Upper lobe of left lung (tissue), 6 donors: ENCODE measurements around the gene TMPRSS9. TPM values are rescaled to one million over a fixed set of nuclear protein-coding genes. Genes with fewer than 3 reads are reported as not detected.

Experiments used
- ATAC-seq, 2 donors: fragments of 200-7000 bp; cut with Tn5 transposase; one replicate each; pipeline ENCODE4 v1.9.1; 2022; ENCODE audit warnings: mild to moderate bottlenecking in 2 of 2, moderate library complexity in 2 of 2; ENCODE audit not compliant: low FRiP score in 2 of 2
- DNase-seq, 2 donors: peaks; one replicate each; pipeline ENCODE4 v3.0.0-alpha.2; 2019 to 2020
- H3K27ac ChIP-seq, 4 donors: fragments of 200-600 bp; sonication (generic); one replicate each; pipeline ENCODE4 v1.5.1; 2016 to 2019
- H3K27me3 ChIP-seq, 4 donors: fragments of 200-600 bp; sonication (generic); one replicate each; pipeline ENCODE4 v1.5.1; 2017 to 2019
- H3K36me3 ChIP-seq, 4 donors: fragments of 200-600 bp; sonication (generic); one replicate each; pipeline ENCODE4 v1.5.1; 2016 to 2019
- H3K4me1 ChIP-seq, 4 donors: fragments of 200-600 bp; sonication (generic); one replicate each; pipeline ENCODE4 v1.5.1; 2018 to 2019
- H3K4me3 ChIP-seq, 4 donors: fragments of 200-600 bp; sonication (generic); one replicate each; pipeline ENCODE4 v1.5.1; 2017 to 2019; ENCODE audit warnings: mild to moderate bottlenecking in 2 of 4, moderate library complexity in 1 of 4
- H3K9me3 ChIP-seq, 4 donors: fragments of 200-600 bp; sonication (generic); one replicate each; pipeline ENCODE4 v1.5.1; 2018 to 2019
- CTCF ChIP-seq, 6 experiments: fragments of 450-650 bp in 4 of 6; fragments of 200-600 bp in 2 of 6; sonication (generic) in 2 of 6; IDR thresholded peaks; one replicate each; pipeline ENCODE4 v1.5.1; 2016 to 2019; ENCODE audit warnings: antibody characterized with exemption in 6 of 6
- EP300 ChIP-seq, 4 donors: sonication (generic); formaldehyde crosslinking; IDR thresholded peaks; one replicate each; pipeline ENCODE4 v1.5.1; 2017; ENCODE audit warnings: antibody characterized with exemption in 4 of 4, control low read depth in 2 of 4
- POLR2A ChIP-seq, 4 donors: fragments of 450-650 bp; IDR thresholded peaks; one replicate each; pipeline ENCODE4 v1.5.1; 2016 to 2017; ENCODE audit warnings: antibody characterized with exemption in 4 of 4, mild to moderate bottlenecking in 2 of 4
- POLR2AphosphoS5 ChIP-seq, 2 donors: sonication (generic); formaldehyde crosslinking; IDR thresholded peaks; one replicate each; pipeline ENCODE4 v1.5.1; 2017; ENCODE audit warnings: antibody characterized with exemption in 2 of 2
- WGBS, 2 donors: methylation state at CpG; one replicate each; pipeline ENCODE4 v1.1.5; 2017 to 2018; 5-methylcytosine and 5-hydroxymethylcytosine counted together
- total RNA-seq, 6 donors: library from RNA; depleted of rRNA in 4 of 6; stranded (reverse); fragments of >200 nt in 4 of 6; gene quantifications; one replicate each; pipeline versions ENCODE4 v1.1.0 to v1.2.1, GENCODE V29; 2016 to 2021
- donor health status: DM: no; HTN: no; CAD: no; lungs with moderate emphysema.
- donor health status: DM: no; HTN: yes; CAD: no; lungs with severe emphysema.

The TMPRSS9 gene
- total RNA-seq, 6 donors from 2014 or later: 0.14 to 0.55 (median 0.26) TPM; not detected in 2

GRCh38 chr19:2338055-2338615, 21.9 kb upstream of the TMPRSS9 start:
- no peaks in the 10 kb centered on the region for H3K9me3 ChIP-seq
- H3K4me1 ChIP-seq: peaks cover 0 to 11% (median 5%) of the 10 kb centered on the region in 4 donors
- H3K27me3 ChIP-seq: no peaks in the 10 kb centered on the region
- TF ChIP-seq POLR2AphosphoS5 (IDR thresholded peaks at IDR 0.05) (no peak), EP300 (IDR thresholded peaks at IDR 0.05) (no peak), POLR2A (IDR thresholded peaks at IDR 0.05) (no peak), CTCF (IDR thresholded peaks at IDR 0.05) (no peak)
- ATAC-seq (no peak), DNase-seq (peak in 1 of 2 donors; percentile 71)
- 95 to 100% methylated on average over 3 to 21 of the region's 21 CpGs for WGBS, 2 donors
- no peak overlapping the region for H3K27ac ChIP-seq
- no peak overlapping the region for H3K4me3 ChIP-seq
- H3K36me3 ChIP-seq: peaks cover 0 to 52% (median 26%) of the 10 kb centered on the region in 4 donors

GRCh38 chr19:2338751-2339643, 21.1 kb upstream of the TMPRSS9 start:
- peaks cover 0 to 52% (median 27%) of the 10 kb centered on the region in 4 donors for H3K36me3 ChIP-seq
- 94 to 95% methylated on average over 32 to 52 of the region's 54 CpGs for WGBS, 2 donors
- H3K27me3 ChIP-seq: no peaks in the 10 kb centered on the region
- H3K4me3 ChIP-seq: no peak overlapping the region
- TF ChIP-seq EP300 (IDR thresholded peaks at IDR 0.05): no peak
- TF ChIP-seq POLR2AphosphoS5 (IDR thresholded peaks at IDR 0.05): no peak
- TF ChIP-seq CTCF (IDR thresholded peaks at IDR 0.05): no peak
- no peak for TF ChIP-seq POLR2A (IDR thresholded peaks at IDR 0.05)
- ATAC-seq (no peak), DNase-seq (peak in 1 of 2 donors; percentile 83)
- H3K9me3 ChIP-seq: no peaks in the 10 kb centered on the region
- H3K27ac ChIP-seq: no peak overlapping the region
- peaks cover 0 to 3% (median 1%) of the 10 kb centered on the region in 4 donors for H3K4me1 ChIP-seq

GRCh38 chr19:2339644-2340310, 20.3 kb upstream of the TMPRSS9 start:
- WGBS, 2 donors: 95 to 97% methylated on average over 24 to 43 of the region's 52 CpGs
- ATAC-seq (no peak), DNase-seq (peak in 1 of 2 donors; percentile 77)

More at GRCh38 chr19:2339644-2340310, 20.3 kb upstream of the TMPRSS9 start:
- Histone ChIP-seq H3K27ac (no peak overlapping the region), H3K4me3 (no peak overlapping the region), H3K9me3 (no peaks in the 10 kb centered on the region), H3K4me1 (peaks cover 0 to 3% (median 0%) of the 10 kb centered on the region in 4 donors), H3K36me3 (peaks cover 0 to 58% (median 32%) of the 10 kb centered on the region in 4 donors), H3K27me3 (no peaks in the 10 kb centered on the region)
- no peak for TF ChIP-seq CTCF (IDR thresholded peaks at IDR 0.05)
- no peak for TF ChIP-seq POLR2A (IDR thresholded peaks at IDR 0.05)
- no peak for TF ChIP-seq POLR2AphosphoS5 (IDR thresholded peaks at IDR 0.05)
- TF ChIP-seq EP300 (IDR thresholded peaks at IDR 0.05): no peak
